NCI-H1930 (cell line): Measurements from ENCODE around the gene SF3A2.

Experiments
- DNase-seq, 2 experiments: peaks; one replicate each; lab custom pipeline; 2025; lab: John Stamatoyannopoulos, UW

SF3A2 gene

DNA sequence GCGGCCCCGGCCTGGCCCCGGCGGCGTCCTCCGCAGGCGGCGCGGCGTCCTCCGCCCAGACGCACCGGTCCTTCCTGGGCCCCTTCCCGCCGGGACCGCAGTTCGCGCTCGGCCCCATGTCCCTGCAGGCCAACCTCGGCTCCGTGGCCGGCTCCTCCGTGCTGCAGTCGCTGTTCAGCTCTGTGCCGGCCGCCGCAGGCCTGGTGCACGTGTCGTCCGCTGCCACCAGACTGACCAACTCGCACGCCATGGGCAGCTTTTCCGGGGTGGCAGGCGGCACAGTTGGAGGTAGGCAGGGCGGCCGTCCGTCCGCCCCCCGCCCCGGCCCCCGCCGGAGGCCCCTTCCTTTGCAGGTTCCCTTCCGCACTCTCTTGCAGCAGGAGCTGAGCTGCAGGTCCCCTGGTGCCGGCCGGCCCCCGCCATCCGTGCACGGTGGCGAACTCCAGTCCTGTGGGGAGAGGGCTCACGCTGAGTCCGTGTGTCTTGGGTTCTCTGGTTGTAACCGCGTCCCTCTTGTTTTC lies 9.7 kb upstream of the SF3A2 start:
- DNase-seq, result no peak

DNA sequence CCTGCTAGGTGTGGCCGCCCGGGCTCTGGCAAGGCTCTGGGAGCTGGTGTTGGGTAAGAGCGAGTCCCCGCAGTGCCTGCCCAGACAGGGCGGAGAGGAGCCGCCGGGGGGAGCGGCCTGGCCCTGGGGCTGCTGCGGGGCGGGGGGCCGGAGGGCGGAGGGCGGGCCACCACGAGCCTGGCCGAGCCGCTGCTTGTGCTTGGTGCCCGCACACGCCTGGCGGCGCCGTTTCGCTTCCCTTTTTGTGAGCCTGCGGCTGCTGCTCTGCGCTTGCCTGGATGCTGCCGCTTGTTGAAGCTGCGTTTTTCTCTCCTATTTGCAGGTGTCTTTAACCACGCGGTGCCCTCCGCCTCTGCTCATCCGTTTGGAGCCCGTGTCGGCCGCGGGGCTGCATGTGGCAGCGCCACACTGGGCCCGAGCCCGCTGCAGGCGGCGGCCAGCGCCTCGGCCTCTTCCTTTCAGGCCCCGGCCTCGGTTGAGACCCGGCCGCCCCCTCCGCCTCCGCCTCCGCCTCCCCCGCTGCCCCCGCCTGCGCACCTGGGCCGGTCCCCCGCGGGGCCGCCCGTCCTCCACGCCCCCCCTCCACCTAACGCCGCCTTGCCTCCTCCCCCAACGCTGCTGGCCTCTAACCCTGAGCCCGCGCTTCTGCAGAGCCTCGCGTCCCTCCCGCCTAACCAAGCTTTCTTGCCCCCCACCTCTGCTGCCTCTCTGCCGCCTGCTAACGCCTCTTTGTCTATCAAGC lies 9.0 kb upstream of the SF3A2 start:
- DNase-seq, result no peak

DNA sequence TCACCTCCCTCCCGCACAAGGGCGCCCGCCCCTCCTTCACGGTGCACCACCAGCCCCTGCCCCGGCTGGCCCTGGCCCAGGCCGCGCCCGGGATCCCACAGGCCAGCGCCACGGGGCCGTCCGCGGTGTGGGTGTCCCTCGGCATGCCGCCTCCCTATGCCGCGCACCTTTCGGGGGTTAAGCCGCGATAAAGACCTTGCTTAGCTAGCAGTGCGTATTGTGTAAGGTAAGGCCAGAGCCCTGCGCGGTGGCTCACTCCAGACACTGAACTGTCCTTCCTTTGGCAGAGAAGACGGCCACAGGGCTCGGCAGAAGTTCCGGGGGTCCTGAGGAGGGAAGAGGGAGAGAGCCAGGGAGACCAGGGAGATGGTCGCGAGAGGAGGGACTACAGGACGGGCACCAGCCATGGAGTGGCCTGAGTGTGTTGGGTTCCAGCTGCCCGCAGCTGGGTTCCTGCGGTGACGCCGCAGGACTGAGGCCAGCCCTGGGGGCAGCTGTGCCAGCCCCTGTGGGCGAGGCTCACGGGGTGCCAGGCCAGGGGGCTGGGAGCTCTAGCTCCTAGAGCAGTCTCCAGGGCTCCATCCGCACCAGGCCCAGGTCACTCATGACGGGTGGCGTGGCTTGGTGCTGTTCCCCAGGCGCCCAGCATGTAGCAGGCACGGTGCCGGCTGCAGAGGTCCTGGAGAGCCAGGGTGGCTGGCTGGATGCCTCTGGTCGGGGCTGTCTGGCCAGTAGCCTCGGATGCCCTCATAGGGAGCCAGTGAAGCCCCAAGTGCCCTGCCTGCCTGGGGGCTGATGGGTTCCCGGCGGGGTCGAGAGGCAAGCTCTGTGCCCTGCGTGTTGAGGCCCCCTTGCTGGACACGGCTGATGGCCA lies 8.2 kb upstream of the SF3A2 start:
- DNase-seq, result no peak

DNA sequence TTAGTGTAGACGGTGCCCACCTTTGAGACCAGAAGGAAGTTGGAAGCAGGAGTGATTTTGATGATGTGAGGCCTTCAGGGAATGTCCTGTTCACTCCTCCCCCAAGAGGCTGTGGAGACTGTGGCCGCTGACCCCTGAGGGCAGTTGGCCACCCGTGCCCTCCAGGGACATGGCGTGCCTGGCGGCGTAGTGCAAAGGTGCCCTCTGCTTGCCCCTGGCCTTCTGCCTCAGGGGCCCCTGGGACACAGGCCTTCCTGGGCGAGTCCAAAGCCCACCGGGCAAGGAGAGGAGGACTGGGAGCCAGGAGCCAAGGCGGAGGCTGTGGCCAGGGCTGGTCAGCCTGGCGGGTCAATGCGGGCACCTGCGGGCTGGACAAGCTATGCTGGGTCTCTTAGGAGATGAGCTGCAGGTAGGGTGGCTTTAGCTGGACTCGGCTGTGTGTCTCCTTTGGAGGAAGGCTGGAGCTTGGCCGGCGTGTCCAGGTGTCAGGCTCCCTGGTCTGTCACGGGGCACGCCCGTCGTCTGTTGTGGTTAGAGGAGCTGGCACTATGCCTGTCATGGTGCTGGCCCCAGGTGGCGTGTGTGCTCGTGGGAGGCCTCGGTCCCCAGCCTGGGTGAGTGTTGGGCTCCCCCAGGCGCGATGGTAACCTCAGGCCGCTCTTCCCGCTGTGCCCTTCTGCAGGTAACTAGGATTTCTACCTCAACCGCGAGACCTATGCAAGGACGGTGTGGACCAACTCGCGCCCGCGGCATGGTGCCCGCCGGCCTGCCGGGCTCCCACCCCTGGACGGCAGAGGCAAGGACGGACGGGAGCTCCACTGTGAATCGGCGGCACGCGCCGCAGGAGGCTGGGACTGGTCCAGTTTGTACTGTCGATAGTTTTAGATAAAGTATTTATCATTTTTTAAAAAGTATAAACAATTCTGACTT lies 7.3 kb upstream of the SF3A2 start:
- no peak for DNase-seq

DNA sequence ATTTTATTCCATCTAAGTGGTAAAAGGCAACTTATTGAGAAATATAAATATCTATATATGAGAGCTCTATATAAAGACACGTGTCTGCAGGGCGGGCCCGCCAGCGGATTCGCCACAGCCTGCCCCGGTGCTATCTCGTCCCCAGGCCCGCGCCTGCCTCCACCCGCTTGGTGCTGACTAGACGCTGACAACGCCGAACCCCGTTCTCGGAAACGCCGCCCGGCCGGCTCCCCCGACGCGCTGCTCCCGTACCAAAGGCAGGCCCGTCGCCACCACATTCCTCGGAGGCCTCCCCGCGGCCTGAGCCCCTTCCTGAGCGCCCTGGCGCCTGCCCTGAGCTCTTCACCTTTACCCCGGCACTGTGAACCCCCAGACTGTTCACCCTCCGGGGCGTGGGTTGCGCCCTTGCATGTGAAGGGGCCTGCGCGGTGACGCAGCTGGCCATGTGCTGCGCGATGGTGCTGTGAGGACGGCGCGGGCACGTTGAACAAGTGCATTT lies 6.5 kb upstream of the SF3A2 start:
- no peak for DNase-seq

DNA sequence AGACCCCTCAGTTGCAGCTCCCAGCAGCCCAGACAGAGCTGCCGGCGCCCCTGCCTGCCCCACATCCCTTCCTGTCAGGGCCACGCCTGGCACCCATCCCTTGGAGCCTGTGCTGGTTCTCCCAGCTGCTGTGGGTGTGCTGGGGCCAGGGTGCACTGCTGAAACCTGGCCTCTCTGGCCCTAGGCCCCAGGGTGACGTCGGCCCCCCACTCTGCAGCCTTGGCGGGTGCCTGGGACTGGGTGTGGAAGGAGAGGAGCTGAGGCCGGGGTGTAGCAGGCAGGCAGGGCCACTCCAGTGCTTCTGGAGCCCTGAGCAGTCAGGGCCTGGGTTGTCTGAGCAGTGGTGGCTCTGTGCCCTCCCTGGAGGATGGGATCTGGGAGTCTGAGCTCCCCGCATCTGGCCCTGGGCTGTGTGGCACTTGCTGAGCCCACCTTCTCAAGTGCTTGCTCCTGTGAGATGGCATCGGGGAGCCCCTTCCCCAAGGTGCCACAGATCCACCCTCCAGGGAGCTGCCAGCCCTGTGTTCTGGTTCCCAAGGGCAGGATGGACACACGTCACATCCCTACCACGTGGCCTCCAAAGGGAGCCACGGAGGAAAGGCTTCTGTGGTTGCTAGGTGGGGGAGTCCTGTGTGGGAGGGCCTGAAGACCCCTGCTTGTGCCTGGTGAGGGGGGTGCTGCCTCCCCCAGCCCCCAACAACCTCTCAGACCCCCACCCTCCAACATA lies 5.7 kb upstream of the SF3A2 start:
- DNase-seq, result no peak

DNA sequence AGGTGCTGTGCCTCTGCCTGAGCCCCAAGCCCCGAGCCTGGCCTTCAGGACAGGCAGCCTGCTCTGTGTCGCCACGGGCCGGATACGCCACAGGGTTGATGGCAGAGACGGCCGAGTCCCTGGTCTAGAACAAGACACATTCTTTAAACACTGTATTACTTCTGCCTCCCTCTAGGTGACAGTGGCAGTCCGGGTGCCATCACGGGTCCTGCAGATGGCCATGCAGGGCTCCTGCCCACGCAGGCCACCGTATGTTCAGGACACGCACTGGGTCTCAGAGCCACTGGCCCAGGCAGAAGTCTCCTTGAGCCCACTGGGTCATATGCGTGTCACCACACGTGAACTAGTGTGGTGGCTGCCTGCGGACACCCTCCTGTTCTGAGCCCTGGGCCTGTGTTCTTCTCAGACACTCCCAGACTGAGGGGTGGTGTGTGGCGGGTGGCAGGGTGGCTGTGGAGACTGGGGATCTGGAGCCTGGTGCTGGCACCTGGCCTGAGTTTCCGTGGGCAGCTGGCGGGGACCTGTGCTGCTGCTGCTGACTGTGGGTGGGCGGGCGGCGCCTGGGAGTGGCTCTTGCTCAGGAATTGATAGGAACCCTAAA lies 4.9 kb upstream of the SF3A2 start:
- no peak for DNase-seq

DNA sequence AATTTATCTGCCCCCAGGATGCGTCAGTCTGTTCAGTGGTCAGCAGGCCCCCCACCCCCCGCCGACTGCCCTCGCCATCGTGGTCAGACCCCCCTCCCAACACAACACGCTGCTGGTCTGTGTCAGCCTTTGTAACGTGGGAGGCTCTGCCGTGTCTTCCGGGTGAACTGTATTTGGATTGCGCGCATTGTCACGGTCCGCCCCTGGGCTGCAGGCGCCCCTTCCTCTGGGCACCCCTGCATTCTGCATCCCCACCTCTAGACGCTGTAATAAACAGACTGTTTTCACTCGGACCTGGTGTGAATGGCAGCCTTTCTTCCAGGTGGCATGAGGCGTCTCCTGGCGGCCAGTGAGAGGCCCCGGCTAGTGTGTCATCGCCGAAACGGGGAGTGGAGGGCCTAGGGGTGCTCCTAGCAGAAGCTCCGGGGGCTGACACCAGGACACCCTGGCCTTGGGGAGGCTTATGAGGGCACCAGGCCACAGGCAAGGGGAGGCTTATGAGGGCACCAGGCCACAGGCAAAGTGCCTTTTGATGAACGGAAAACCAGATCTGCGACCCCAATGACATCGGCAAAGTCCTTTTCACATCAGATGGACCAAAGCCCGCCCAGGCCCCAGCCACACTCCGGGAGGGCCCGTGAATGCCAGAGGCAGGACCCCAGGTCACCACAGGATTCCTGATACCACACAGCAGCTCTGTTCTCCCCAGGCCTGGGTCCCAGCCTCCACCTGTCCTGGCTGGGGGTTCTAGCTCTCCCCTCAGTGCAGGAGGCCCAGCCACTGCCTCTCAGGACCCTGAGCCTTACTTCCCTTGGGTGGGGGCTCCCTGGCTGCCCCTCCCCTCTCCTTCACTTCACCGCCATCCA lies 4.1 kb upstream of the SF3A2 start:
- no peak for DNase-seq

DNA sequence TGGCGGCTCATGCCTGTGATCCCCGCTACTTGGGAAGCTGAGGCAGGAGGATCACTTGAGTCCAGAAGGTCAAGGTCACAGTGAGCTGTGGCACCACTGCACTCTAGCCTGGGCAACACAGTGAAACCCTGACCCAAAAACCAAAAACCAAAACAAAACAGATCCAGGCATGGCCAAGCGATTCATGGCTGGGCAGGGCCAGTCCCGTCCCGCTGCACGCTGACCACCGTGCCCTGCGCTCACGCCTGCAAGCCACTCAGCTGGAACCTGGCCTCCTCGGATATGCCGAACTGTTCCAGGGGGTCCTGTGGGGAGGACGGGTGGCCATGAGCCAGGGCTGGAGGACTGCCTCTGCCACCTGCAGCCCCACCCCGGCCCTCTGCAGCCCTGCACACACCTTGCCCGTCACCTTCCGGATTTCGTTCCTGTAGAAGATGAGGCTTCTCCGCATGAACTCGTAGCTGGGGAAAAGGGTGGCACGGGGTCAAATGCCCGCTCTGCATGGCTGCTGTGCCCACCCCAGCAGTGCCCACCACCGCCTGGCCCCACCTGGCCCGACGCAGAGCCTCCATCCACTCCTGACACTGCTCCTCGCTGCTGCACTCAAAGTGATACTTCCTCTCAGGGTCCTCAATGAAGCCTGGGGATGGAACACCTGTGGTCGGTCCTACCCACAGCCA lies 2.9 kb upstream of the SF3A2 start:
- DNase-seq, result no peak

DNA sequence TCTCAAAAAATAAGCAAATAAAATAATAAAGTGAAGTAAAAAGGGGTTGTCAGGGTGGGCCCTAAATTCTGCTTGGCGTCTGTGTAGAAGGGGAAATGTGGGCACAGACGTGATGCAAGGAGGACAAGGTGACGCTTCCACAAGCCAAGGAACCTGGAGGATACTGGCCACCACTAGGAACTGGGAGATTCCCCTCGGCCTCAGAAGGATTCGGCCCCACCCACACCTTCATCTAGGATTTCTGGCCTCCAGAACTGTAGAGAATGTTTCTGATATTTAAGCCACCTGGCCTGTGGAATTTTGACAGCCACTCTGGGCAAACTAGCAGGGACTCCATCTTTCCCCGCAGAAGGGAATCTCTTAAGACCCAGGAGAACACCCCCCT lies 1.6 kb upstream of the SF3A2 start:
- DNase-seq, result no peak

DNA sequence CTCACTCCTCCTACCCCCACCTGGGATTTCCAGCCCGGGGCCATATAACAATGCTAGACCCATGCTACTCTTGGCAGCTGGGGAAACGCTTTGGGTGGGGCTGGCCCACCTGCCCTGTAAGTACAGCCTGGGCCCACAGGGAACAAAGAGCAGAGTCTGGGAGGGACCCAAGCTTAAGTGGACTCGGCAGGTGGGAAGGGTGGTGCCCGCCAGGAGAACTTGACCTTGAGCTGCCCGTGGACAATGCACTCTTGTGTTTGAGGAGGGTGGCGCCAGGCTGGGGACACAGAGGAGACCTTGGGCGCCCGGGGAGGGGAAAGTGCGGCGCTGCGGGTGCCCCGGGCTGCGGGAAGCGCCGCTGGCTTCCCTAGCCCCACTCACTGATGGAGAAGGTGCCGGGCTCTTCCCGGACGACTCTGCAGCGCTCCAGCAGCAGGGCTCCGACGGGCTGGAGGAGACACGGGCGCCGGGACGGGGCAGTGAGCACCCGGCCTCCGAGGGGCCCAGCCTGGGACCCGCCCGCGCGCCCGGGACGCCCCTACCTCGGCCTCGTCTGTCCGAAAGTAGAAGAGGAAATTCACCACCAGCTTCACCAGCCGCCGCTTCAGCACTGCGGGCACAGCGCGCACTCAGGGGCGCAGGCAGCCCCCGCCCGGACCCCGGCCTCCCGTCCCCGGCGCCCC lies 1.1 kb upstream of the SF3A2 start:
- no peak for DNase-seq

DNA sequence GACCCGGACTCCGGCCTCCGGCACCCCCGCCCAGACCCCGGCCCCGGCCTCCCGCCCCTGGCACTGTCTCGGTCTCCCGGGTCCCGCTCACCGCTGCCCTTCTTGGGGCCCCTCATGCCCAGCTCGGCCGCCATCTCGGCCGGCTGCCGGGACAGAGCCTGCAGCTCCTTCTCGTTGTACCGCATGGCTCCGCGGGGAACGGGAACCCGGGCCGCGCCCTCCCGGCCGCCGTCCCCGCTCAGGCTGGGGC lies 635 bp upstream of the SF3A2 start:
- no peak for DNase-seq

DNA sequence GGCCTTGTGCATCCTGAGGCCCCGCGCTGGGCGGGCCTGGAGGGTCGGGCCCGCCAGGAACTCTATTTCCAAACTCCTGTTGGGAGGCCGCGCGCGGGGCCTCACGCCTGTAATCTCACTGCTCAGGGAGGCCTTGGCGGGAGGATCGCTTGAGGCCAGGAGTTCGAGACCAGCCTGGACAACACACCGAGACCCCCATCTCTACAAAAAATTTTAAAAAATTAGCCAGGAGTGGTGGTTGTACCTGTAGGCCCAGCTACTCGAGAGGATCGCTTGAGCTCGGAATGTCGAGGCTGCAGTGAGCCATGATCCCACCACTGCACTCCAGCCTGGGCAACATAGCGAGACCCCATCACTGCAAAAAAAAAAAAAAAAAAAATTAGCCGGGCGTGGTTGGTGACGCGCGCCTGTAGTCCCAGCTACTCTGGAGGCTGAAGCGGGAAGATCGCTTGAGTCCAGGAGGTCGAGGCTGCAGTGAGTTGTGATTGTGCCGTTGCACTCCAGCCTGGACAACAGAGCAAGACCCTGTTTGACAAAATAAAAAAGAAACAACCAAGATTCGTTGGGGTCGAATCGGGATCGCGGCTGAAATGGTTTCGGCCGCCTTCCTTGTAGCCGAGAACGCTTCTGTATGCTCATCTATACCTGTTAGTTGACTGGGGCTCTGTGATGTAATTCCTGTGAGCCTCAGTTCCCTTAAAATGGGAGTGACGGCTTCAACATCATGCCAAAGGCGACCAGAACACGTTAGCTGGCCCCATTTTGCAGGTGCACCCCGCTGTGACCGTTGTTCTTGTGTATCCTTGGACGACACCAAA lies 636 bp downstream of the SF3A2 start:
- DNase-seq, result no peak

DNA sequence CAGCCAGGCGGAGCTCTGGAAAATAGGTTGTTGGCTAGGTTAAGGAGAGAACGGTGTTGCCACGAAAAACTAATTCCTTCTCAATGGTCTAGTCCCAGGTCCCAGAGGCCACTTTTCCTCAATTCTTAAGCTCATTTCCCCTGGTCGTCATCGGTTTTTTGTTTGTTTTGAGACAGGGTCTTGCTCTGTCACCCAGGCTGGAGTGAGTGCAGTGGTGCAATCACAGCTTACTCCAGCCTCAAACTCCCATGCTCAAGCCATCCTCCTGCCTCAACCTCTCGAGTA lies 1.2 kb downstream of the SF3A2 start:
- DNase-seq, result no peak

DNA sequence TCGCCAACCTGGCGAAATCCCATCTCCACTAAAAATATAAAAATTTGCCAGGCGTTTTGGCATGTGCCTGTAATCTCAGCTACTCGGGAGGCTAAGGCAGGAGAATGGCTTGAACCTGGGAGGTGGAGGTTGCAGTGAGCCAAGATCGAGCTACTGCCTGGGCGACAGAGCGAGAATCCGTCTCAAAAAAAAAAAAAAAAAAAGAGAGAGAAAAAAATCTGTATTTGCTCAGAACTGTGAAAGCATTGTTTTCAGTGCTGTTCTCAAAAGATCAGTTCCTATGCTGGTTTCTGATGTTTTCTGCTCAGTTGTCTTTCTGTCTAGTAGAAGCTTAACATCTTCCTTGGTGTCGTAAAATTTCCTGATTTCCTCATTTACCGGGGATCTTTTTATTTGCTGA lies 2.5 kb downstream of the SF3A2 start:
- DNase-seq, result no peak

DNA sequence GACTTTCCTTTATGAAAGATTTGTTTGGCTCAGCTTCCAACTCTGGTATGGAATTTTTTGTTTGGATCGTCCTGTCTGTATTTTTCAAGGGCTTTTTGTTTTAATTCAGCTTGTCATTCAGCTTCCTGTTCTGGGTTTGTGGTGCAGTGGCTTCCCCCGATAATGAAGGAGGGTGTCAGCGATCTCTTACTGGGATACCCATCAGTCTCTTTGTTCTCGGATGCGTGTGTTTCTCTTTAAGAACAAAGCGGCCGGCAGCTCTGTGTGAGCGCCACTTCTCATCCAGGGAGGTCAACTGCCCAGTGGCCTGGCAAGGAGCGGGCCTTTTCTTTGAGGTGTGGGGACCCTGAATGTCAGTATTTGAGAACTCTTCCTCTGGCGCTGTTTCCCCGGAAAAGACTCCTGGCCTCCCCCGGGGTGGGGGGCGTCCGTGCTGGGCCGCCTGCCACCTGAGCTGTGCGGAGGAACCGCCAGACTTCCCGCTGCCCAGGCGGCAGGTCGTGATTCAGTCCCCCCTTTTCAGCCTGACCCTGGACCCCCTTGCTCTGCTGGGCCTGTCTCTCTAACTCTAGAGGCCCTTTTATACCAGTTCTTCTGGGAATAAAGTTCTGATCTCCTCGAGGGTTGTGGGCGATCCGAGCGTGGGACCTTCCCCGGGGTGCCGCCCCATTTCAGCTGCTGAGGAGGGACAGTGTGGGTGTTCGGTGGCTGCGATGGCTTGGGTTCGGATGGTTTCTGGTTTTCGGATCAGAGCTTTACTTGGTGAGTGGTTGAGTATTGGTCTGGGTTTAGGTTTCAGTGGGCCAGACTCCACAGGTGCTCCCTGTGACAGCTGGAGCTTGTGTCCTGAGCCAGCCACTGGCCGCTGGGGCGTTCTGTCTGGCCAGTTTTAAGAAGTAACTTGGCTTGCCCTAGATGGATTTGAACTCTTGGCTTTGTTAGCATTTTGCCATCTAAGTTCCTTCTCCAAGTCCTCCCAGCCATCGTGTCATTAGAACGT lies 3.4 kb downstream of the SF3A2 start:
- DNase-seq, result no peak
